HG03521 (cell line): ENCODE measurements around the gene SEMA3A.

Experiments used
- ATAC-seq: cut with Tn5 transposase; IDR thresholded peaks from one replicate; pipeline ENCODE4 v1.9.1; 2021; ENCODE audit warnings: mild to moderate bottlenecking, moderate library complexity; ENCODE audit not compliant: unreplicated experiment

The SEMA3A gene

GRCh38 chr7:84113286-84113685 lies 81.3 kb downstream of the SEMA3A start:
- ATAC-seq = no peak

- ATAC-seq = no peak
Observed at GRCh38 chr7:84112771-84113170, 81.8 kb downstream of the SEMA3A start.

- no peak for ATAC-seq
Observed at GRCh38 chr7:84111842-84112241, 82.7 kb downstream of the SEMA3A start.

GRCh38 chr7:84110400-84110799 lies 84.2 kb downstream of the SEMA3A start:
- ATAC-seq = no peak

- no peak for ATAC-seq
Observed at GRCh38 chr7:84108787-84109186, 85.8 kb downstream of the SEMA3A start.

GRCh38 chr7:84108119-84108518 lies 86.5 kb downstream of the SEMA3A start:
- no peak for ATAC-seq

GRCh38 chr7:84107259-84107658 lies 87.3 kb downstream of the SEMA3A start:
- no peak for ATAC-seq

- ATAC-seq = no peak
Observed at GRCh38 chr7:84106291-84106690, 88.3 kb downstream of the SEMA3A start.

- no peak for ATAC-seq
Observed at GRCh38 chr7:84105586-84105985, 89.0 kb downstream of the SEMA3A start.

GRCh38 chr7:84104826-84105225 lies 89.8 kb downstream of the SEMA3A start:
- ATAC-seq = no peak

- ATAC-seq = no peak
Observed at GRCh38 chr7:84102213-84102612, 92.4 kb downstream of the SEMA3A start.

- no peak for ATAC-seq
Observed at GRCh38 chr7:84100866-84101265, 93.7 kb downstream of the SEMA3A start.

- no peak for ATAC-seq
Observed at GRCh38 chr7:84095971-84096370, 98.6 kb downstream of the SEMA3A start.

- ATAC-seq = no peak
Observed at GRCh38 chr7:84092207-84092606, 102.4 kb downstream of the SEMA3A start.

GRCh38 chr7:84091318-84091717 lies 103.3 kb downstream of the SEMA3A start:
- ATAC-seq = no peak

GRCh38 chr7:84088802-84089201 lies 105.8 kb downstream of the SEMA3A start:
- no peak for ATAC-seq

GRCh38 chr7:84085998-84086397 lies 108.6 kb downstream of the SEMA3A start:
- no peak for ATAC-seq

- ATAC-seq = no peak
Observed at GRCh38 chr7:84085147-84085546, 109.4 kb downstream of the SEMA3A start.

- no peak for ATAC-seq
Observed at GRCh38 chr7:84083846-84084245, 110.7 kb downstream of the SEMA3A start.

GRCh38 chr7:84081973-84082522 lies 112.5 kb downstream of the SEMA3A start:
- no peak for ATAC-seq

GRCh38 chr7:84077336-84077735 lies 117.3 kb downstream of the SEMA3A start:
- ATAC-seq = no peak

GRCh38 chr7:84076219-84076618 lies 118.4 kb downstream of the SEMA3A start:
- ATAC-seq = no peak

GRCh38 chr7:84073186-84073875 lies 121.3 kb downstream of the SEMA3A start:
- ATAC-seq = no peak
